Vagina (tissue), 2 donors: ENCODE measurements around the gene PLK5.

Experiments used
- CTCF ChIP-seq, 3 experiments: fragments of 450-650 bp in 2 of 3; fragments of 200-600 bp in 1 of 3; sonication (generic) in 1 of 3; IDR thresholded peaks; one replicate each; pipeline ENCODE4 v1.5.1; 2017 to 2019; ENCODE audit warnings: antibody characterized with exemption in 3 of 3, mild to moderate bottlenecking in 2 of 3, moderate library complexity in 2 of 3
- POLR2A ChIP-seq, 2 donors: fragments of 450-650 bp; IDR thresholded peaks; one replicate each; pipeline ENCODE4 v1.6.1; 2017; ENCODE audit warnings: antibody characterized with exemption in 2 of 2, mild to moderate bottlenecking in 2 of 2, moderate library complexity in 2 of 2

GRCh38 chr19:1516395-1516753 lies 7.5 kb upstream of the PLK5 start:
- TF ChIP-seq CTCF (IDR thresholded peaks at IDR 0.05) (no peak), POLR2A (IDR thresholded peaks at IDR 0.05) (no peak)
